Measurements from ENCODE around the gene DIS3L2.
"Not testable (repeated sequence)": the region's sequence is repeated elsewhere in the genome, so short reads cannot be mapped to it uniquely, and the experiment has no call there.

Gene DIS3L2

GRCh38 chr2:232372231-232373208, 411.0 kb downstream of the DIS3L2 start:
- DNase-seq (ENCODE audit: low read depth) = no peak

GRCh38 chr2:232374356-232374755, 412.8 kb downstream of the DIS3L2 start:
- no peak for DNase-seq (ENCODE audit: low read depth)

GRCh38 chr2:232375164-232375563, 413.7 kb downstream of the DIS3L2 start:
- DNase-seq (ENCODE audit: low read depth) = no peak

GRCh38 chr2:232376260-232376659, 414.7 kb downstream of the DIS3L2 start:
- no peak for DNase-seq (ENCODE audit: low read depth)

- DNase-seq (ENCODE audit: low read depth) = no peak
Observed at GRCh38 chr2:232376713-232377112, 415.2 kb downstream of the DIS3L2 start.

GRCh38 chr2:232377319-232377718, 415.8 kb downstream of the DIS3L2 start:
- no peak for DNase-seq (ENCODE audit: low read depth)

- no peak for DNase-seq (ENCODE audit: low read depth)
Observed at GRCh38 chr2:232377841-232378734, 416.6 kb downstream of the DIS3L2 start.

- not testable (repeated sequence) for DNase-seq (ENCODE audit: low read depth)
Observed at GRCh38 chr2:232378735-232379151, 417.2 kb downstream of the DIS3L2 start, which contains the start of gene ALPP. TSS of gene ALPP (plus strand) at chr2:232378751. CDS start at chr2:232378803, 52 bp downstream.

- DNase-seq (ENCODE audit: low read depth) = not testable (repeated sequence)
Observed at GRCh38 chr2:232379610-232380590, 418.4 kb downstream of the DIS3L2 start.

- not testable (repeated sequence) for DNase-seq (ENCODE audit: low read depth)
Observed at GRCh38 chr2:232381204-232382031, 419.9 kb downstream of the DIS3L2 start.

GRCh38 chr2:232382331-232383225, 421.1 kb downstream of the DIS3L2 start:
- no peak for DNase-seq (ENCODE audit: low read depth)

- no peak for DNase-seq (ENCODE audit: low read depth)
Observed at GRCh38 chr2:232384466-232384865, 423.0 kb downstream of the DIS3L2 start.

GRCh38 chr2:232385058-232385457, 423.5 kb downstream of the DIS3L2 start:
- DNase-seq (ENCODE audit: low read depth) = not testable (repeated sequence)

GRCh38 chr2:232385660-232386489, 424.4 kb downstream of the DIS3L2 start:
- DNase-seq (ENCODE audit: low read depth) = no peak

- DNase-seq (ENCODE audit: low read depth) = no peak
Observed at GRCh38 chr2:232386490-232386739, 424.9 kb downstream of the DIS3L2 start.

All from fibroblast of the conjunctiva (primary cell).